ENCODE data around the gene PKNOX2. TPM values are rescaled to one million over a fixed set of nuclear protein-coding genes. Genes with fewer than 3 reads are reported as not detected.

The PKNOX2 gene
- total RNA-seq, 4 donors from 2014 or later, result 0.40 to 5.9 (median 1.1) TPM; not detected in 1

DNA sequence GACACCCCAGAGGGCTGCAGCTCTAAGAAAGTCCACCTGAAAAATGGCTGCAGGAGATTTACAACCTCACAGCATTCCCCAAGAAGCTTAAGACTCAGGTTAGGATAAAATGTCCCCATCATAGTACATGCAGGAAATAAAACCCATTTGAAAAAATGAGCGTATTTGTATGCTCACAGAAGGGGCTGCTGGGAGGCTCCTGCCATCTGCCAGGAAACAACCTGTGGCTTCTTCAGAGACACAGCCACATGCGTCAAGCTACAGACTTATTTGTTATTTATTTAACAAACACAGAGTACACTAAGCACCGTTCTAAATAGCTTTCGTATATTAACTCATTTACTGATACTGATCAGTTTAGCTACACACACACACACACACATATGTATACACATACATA is 258.1 kb downstream of the PKNOX2 start:
- Histone ChIP-seq H3K4me3 (no peak overlapping the region), H3K36me3 (no peaks in the 10 kb centered on the region), H3K27me3 (no peaks in the 10 kb centered on the region), H3K9me3 (no peaks in the 10 kb centered on the region), H3K27ac (no peak overlapping the region), H3K4me1 (no peaks in the 10 kb centered on the region)
- no peak for TF ChIP-seq POLR2A (IDR thresholded peaks at IDR 0.05)
- TF ChIP-seq, protein P1, sequence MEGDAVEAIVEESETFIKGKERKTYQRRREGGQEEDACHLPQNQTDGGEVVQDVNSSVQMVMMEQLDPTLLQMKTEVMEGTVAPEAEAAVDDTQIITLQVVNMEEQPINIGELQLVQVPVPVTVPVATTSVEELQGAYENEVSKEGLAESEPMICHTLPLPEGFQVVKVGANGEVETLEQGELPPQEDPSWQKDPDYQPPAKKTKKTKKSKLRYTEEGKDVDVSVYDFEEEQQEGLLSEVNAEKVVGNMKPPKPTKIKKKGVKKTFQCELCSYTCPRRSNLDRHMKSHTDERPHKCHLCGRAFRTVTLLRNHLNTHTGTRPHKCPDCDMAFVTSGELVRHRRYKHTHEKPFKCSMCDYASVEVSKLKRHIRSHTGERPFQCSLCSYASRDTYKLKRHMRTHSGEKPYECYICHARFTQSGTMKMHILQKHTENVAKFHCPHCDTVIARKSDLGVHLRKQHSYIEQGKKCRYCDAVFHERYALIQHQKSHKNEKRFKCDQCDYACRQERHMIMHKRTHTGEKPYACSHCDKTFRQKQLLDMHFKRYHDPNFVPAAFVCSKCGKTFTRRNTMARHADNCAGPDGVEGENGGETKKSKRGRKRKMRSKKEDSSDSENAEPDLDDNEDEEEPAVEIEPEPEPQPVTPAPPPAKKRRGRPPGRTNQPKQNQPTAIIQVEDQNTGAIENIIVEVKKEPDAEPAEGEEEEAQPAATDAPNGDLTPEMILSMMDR (IDR thresholded peaks at IDR 0.05), result no peak
- intact Hi-C loops (cut with DNase I), result no loop called here
- no peak for DNase-seq
- 71 to 84% methylated on average over 4 of the region's 4 CpGs for WGBS, 2 donors

DNA sequence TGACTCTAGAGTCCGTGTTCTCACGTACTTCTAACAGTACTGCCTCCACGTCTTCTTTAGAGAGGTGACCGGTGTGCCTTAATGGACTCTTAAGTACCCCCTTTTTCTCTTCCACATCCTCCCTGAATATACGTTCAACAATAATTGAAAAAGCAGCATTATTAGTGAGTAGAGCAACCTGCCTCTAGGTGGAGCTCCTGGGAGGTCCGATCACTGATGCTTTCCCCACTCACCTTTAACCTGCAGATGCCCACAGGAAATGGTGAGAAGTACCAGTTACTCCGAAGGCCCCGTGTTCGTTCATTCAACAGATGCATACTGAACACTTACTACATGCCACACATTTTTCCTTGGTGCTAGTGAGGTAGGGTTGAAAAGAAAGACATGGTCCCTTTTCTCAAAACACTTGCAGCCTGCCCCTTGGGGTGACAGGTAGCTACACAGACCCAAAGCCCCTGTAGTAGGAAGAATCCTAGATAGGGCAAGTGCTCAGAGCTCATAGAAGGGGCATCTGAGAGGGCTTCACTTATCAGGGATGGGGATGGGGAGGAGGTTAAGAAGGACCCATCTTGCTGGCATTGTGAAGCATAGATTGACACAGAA is 258.8 kb downstream of the PKNOX2 start:
- 39% methylated on average over 9 of the region's 9 CpGs for WGBS, 2 donors
- intact Hi-C loops (cut with DNase I), result no loop called here

DNA sequence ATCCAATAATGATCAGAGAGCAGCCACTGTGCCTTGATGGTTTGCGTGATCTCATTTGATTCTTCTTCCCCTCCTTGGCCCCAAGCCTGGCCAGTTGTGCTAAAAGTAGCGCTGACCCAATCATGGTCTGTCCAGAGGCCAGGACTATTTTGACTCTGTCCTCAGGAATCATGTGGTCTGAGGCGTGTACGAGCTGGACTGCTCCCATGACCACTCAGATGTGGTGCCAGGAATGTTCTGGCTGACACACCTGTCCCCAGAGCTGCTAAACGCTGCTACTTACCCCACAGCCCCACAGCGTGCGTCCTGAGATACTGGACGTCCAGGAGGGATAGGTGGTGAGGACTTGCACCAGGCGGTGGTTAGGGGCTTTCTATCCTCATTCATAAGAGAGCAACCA is 261.1 kb downstream of the PKNOX2 start:
- Histone ChIP-seq H3K36me3 (no peaks in the 10 kb centered on the region), H3K9me3 (no peaks in the 10 kb centered on the region), H3K4me1 (no peaks in the 10 kb centered on the region), H3K4me3 (no peak overlapping the region), H3K27ac (no peak overlapping the region), H3K27me3 (no peaks in the 10 kb centered on the region)
- intact Hi-C loops (cut with DNase I), result no loop called here
- no peak for TF ChIP-seq POLR2A (IDR thresholded peaks at IDR 0.05)
- TF ChIP-seq, protein P1 (IDR thresholded peaks at IDR 0.05), result no peak
- WGBS, 2 donors, result 67 to 73% methylated on average over 6 to 8 of the region's 9 CpGs
- DNase-seq, result no peak

More for the DNA sequence above, 258.8 kb downstream of the PKNOX2 start:
- H3K27me3 ChIP-seq, result no peaks in the 10 kb centered on the region
- no peak for DNase-seq
- H3K4me1 ChIP-seq, result no peaks in the 10 kb centered on the region
- no peak overlapping the region for H3K27ac ChIP-seq
- H3K4me3 ChIP-seq, result no peak overlapping the region
- no peaks in the 10 kb centered on the region for H3K9me3 ChIP-seq
- H3K36me3 ChIP-seq, result no peaks in the 10 kb centered on the region
- TF ChIP-seq, protein P1 (IDR thresholded peaks at IDR 0.05), result peak in 1 of 6 experiments; percentile 31
- TF ChIP-seq POLR2A (IDR thresholded peaks at IDR 0.05), result no peak

DNA sequence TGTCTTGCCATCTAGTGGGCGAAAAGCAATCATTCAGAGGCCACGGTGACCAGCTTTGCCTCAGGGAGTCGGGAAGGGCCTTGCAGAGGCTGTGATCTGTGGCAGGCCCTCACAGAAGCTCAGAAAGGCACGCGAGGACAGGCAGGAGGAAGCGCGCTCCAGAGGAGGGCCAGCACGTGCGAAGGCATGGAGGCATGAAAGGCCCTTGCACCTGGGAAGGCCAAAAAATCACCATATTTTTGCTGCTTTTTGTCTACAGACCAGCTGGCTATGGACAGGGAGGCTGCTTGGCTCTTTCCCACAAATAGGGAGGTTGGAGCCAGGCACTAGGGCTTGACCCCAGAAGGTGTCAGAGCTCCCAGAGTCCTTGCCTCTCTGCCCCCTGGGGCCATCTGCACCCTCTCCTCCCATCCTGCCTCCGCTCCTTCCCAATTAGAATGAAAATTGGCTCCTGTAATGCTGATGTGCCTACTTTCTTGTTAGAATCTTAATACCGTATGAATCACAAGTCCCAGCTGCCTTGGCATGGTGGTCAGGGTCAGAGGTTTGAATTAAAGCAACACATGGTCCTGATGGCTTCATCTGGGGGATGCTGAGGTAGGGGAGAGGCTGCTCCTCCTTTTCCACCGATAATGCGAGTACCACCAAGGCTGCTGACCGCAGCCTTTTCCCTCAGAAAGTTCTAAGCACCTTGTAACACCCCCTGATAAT is 262.4 kb downstream of the PKNOX2 start:
- WGBS, 2 donors, result 71 to 82% methylated on average over 8 to 11 of the region's 14 CpGs
- no peaks in the 10 kb centered on the region for H3K27me3 ChIP-seq
- no peaks in the 10 kb centered on the region for H3K9me3 ChIP-seq
- H3K4me1 ChIP-seq, result no peaks in the 10 kb centered on the region
- intact Hi-C loops (cut with DNase I), result no loop called here
- no peak overlapping the region for H3K27ac ChIP-seq
- no peak for TF ChIP-seq POLR2A (IDR thresholded peaks at IDR 0.05)
- TF ChIP-seq, protein P1 (IDR thresholded peaks at IDR 0.05), result no peak
- no peak for DNase-seq
- no peaks in the 10 kb centered on the region for H3K36me3 ChIP-seq
- no peak overlapping the region for H3K4me3 ChIP-seq

DNA sequence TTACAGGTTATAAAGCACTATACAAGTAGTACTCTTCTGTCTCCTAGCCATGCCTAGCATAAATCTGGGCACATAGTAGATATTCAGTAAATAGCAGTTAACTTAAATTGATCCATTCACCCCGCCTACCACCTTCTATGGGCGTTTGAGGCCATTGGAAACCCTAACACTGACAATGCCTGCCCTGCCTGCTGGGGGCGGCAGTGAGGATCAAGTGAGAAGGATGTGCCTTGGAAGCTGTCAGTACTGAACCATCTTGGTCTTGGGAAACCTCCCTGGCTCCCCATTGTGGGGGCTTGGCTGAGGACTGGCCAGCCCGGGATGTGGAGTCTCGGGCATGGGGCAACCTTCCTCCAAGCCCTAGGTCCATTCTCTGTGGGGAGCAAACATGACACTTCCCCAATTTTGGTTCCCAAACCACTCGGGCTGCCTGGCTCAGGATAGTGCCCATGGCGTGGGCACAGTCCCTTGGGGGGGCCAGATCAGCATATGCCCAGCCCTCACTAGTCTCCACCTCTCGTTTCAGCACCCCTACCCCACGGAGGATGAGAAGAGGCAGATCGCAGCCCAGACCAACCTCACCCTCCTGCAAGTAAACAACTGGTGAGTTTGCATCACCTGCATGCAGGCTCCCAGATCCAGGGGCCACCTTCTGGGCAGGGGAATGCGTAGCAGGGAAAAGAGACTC is 264.1 kb downstream of the PKNOX2 start:
- Histone ChIP-seq H3K27ac (no peak overlapping the region), H3K36me3 (no peaks in the 10 kb centered on the region), H3K4me1 (no peaks in the 10 kb centered on the region), H3K27me3 (no peaks in the 10 kb centered on the region), H3K4me3 (no peak overlapping the region), H3K9me3 (no peaks in the 10 kb centered on the region)
- 28 to 44% methylated on average over 2 to 3 of the region's 11 CpGs for WGBS, 2 donors
- no peak for TF ChIP-seq POLR2A (IDR thresholded peaks at IDR 0.05)
- TF ChIP-seq, protein P1 (IDR thresholded peaks at IDR 0.05), result no peak
- no peak for DNase-seq
- intact Hi-C loops (cut with DNase I), result no loop called here

All from esophagus squamous epithelium (tissue), 5 donors.